GM21825 (cell line): ENCODE data around the gene GRIP2.

Source experiments
- ATAC-seq: cut with Tn5 transposase; IDR thresholded peaks from one replicate; pipeline ENCODE4 v1.9.1; 2021; ENCODE audit warnings: mild to moderate bottlenecking, moderate library complexity; ENCODE audit not compliant: unreplicated experiment

GRIP2 gene

DNA sequence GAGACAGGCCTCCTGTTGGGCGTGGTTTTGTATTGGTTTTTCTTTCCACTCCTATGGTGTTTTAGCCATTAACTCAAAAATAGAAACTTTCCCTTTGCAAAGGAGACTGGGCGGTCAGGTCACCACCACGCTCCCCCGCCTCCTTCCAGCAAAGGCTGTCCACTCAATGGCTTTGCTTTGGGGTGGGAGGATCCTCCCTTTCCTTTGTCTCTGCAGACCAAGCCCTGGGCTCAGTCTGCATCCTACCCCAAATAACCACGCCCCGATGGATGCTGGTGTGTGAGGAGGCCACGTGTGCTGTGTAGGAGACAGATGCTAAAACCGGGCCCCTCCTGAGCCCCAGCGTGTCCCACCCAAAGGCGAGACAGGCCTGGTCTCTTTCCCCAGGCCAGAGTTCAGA lies 68.5 kb downstream of the GRIP2 start:
- ATAC-seq: no peak

DNA sequence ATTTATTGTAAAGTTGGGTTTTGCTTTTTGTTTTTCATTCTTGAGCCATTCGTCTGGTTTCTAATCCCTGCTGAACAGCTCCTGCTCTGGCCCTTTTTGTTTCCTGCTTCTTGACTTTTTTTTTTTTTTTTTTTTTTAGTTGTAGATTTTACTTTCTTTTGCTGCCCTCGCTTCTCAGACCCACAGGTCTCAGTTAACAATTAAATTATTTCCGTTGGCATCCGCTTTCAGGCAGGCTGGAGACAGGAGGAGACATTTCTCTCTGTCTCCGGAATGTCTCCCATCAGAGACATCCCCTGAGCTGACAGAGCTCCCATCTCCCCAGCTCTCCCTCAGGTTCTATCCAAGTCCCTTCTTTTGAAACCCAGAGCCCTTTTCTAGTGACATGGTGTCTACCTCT lies 69.1 kb downstream of the GRIP2 start:
- no peak for ATAC-seq

DNA sequence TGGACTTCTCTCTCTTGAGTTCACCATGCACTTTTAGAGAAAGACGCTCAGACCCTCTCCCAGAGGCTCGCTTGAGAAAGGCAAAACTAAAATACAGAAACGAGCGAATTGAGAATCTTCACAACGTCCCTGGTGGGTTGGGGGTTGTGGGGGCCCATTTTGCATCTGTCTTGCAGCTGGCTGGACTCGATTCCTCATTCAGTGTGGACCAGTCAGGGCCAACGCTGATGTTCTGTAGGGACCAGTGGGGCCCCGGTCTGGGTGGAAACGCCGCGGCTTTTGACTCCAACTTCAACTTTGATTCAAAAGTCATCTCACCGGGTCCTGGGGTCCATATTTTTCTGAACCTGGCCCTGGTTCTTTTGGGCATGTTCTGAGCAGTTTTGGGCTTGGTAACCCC lies 69.7 kb downstream of the GRIP2 start:
- ATAC-seq: no peak

DNA sequence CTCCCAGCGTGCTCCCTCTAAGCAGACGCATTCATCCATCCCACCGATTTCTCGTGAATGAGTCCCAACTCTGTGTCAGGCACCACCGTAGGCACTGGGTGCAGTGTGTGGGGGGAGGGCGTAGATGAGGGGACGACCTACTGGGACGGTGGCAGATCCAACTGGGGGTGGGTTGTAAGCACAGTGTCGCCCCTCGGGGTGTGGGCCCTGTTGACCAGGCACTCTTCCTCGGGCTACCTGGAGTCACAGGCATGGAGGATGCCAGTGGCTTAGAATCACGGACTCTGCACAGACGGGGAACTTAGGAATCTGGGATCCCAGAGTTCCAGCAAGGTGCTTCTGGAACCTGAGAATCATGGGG lies 71.5 kb downstream of the GRIP2 start:
- no peak for ATAC-seq

DNA sequence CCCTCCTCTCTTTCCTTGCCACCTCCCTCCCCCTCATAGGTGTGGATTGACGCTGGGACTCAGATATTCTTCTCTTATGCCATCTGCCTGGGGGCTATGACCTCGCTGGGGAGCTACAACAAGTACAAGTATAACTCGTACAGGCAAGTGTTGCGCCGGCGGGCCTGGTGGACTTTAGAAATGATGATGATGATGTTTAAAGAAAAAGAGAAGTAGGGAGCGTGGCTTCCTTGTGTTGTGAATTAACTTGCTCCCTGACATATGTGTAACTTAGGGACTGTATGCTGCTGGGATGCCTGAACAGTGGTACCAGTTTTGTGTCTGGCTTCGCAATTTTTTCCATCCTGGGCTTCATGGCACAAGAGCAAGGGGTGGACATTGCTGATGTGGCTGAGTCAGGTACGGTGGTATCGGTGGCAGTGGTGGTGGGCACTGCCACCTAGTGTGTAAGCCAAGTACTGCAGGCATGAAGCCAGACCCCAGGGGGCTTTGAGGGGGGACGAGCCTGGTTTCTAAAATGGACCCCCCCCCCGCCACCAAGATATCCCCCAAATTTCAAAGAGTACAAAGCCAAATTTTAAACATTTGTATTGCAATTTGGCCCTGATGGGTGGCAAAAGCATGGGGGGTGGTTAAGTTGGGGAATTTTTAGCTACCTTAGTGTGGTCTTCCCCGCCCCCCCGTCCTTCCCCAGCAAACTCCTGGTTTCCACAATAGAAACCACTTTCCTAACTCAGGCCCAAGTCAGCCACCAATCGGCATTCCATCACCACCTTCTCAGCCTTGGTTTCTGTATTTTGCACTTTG lies 72.1 kb downstream of the GRIP2 start:
- ATAC-seq: no peak

DNA sequence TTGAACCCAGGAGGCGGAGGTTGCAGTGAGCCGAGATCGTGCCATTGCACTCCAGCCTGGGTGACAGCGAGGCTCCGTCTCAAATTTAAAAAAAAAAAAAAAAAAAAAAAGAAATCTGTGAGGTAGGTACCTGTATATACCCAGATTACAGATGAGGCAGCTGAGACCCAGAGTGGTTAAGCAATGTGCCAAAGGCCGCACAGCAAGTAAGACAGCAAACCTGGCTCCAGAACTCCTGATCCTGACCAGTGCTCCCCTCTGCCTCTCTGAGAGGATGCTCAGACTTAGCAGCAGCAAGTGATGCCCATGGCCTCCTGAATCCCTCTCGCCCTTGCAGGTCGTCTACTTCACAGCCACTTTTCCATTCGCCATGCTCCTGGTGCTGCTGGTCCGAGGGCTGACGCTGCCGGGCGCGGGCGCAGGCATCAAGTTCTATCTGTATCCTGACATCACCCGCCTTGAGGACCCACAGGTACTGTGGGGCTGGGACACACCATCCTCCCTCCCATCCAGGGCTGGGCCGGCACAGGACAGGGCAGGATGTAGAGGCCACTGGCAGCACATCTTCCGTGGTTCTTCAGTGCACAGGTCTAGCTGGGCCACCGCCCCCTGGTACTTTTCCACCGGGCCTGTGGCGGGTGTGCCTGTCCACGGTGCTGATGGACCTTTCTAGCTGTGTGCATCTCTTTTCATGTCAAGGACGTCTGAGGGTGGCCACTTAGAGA lies 73.8 kb downstream of the GRIP2 start:
- ATAC-seq: no peak

DNA sequence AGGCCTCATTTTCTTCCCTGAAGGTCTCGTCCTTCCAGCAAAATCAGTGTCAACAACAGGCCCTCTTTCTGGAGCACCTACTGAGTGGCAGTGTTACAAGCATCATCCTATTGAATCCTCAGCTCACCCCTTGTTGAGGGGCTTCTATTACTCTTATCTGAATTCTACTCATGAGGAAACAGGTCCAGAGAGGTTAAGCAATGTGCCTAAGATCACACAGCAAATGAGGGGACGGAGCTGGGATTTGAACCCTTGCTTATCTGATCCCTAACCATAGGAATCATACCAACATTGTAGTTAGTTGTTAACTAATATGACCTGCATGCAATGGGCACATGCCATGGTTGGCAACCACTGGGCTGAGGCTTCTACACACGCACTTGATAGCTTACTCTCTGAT lies 74.7 kb downstream of the GRIP2 start:
- ATAC-seq: no peak

DNA sequence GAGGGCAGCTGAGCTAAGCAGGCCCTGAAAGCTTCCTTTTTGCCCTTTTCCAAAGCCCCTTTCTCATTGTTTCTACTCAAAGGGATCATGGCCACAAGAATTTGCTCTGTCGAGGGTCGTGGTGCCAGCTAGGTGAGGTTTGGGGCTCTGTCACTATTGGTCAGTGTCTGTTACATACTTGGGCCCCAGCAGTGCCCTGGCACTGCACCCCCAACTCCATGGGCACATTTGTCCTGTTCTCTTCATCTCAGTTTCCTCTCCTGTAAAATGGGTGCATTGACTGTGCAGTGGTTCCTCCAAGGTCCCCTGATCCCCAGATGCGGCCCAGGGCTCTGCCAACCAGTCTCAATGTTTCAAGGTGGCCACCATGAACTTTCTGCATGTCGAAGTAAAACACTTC lies 75.6 kb downstream of the GRIP2 start:
- ATAC-seq: no peak

DNA sequence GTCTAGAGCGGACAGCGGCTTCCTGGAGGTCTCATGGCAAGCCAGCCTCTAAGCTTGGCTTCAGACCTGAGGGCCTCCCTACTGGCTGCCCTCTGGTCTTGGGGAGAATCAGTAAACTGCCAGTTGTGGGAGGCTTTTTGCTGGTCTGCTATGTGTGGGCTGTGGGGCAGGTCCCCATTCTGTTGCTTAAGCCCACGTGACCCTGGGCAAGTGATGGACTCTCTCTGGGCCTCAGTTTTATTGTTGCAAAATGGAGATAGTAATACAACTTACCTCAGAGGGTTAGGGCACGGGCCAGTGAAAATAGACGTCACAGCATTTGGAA lies 76.0 kb downstream of the GRIP2 start:
- ATAC-seq: no peak

DNA sequence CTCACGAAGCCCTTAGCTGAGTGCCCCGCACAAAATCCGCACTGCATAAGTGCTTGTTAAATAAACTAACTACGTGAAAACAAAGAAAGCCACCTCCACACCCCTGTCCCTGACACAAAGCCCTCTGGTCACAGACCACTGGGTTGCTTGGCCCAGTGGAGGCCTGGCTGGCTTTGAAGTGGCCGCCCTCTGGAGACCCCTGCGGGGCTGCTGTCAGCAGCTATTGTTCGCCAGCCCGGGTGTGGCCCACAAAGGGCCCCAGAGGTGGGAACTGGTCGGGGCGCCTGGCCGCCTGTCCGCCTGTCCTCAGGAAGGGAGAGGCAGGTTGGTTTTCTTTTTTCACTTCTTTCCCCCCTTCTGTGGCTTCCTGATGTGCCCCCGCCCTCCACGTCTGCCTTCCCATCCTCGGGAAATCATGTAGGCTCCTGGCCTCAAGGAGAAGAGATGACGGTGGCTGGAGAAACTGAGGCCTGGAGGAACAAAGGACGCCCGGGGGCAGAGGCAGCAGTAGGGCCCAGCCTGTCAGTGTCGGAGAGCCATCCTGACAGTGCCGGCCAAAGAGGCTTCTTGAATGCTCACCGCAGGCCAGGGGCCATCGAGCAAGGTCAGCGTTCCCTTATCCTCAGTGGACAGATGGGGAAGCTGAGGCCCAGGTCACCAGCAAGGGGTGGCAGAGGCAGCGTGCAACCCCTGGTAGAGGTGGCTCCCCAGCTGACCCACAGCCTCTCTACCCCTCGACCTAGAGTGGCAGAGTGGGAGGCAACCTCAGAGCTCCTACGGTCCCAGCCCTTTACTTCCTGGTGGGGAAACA lies 76.6 kb downstream of the GRIP2 start:
- ATAC-seq: no peak

DNA sequence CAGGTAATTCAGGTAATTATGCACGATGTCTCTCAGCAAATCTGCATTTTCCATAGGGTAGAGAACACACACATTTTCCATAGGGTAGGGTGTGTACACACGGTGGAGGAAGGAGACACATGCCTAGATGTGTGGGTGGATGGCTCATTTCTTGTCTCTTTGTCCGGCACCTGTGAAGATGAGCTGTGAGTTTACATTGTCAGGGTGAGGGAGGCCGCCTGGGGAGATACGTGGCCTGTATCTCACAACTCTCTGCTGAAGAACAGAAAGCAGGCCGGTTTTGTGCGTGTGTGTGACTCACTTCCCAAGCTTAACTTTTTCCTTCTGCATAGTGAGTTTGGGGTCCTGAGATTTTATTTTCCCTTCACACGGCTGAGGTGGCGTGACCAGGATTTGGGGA lies 77.4 kb downstream of the GRIP2 start:
- ATAC-seq: no peak

DNA sequence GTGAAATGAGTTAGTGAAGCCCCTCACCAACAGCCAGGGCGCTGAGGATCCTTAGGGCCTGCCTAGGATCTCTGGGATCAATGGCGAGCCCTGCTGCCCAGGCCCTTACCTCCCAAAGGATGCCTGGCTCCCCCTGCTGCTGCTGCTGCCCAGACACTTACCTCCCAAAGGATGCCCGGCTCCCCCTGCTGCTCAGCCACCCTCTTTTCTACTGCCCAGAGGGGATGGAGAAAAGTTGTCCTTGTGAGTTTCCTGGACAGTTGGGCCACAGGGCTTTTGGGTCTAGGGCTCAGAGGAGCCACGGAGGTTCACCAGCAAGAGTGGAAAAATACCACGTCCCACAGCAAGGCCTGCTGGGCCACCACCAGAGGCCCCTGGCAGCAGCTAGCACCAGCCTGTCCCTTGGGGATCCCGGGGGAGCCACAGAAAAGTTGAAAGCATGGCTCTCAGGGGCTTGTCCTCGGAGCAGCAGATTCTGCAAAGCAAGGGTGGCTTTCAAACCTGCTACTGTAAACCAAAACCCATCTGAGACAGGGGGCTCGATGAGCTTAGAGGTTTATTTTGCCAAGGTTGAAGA lies 78.3 kb downstream of the GRIP2 start:
- no peak for ATAC-seq

DNA sequence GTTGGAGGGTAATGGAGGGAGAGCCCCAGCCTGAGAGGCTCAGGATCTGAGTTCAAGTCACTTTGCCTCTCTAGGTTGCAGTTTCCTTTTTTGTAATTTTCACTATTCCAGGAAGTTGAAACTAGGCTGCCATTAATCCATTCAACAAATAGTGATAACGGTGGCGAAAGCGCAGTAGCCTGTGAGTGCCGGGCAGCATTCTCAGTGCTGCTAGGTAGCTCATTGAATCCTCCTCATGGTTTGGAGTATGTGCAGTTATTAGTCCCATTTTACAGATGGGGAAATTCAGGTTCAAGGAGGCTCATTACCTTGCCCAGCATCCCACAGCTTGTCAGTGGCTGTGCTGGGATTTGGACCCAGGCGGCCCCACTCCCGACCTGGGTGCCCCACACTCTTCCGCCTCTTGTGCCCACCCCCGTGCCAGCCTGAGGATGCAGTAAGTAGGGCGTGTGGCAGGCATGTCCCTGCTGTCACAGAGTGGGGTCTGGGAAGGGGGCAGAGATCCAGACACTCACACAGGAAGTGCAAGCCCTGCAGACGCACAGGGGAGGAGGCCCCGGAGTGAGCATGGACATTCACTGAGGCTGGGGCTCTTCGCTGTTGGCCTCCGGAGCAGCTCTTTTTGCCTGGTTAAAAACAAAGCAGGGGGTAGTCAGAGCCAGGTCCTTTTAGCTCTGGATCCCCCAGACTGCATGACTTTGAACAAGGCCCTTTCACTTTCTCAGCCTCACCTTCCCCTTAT lies 79.0 kb downstream of the GRIP2 start:
- ATAC-seq: no peak

DNA sequence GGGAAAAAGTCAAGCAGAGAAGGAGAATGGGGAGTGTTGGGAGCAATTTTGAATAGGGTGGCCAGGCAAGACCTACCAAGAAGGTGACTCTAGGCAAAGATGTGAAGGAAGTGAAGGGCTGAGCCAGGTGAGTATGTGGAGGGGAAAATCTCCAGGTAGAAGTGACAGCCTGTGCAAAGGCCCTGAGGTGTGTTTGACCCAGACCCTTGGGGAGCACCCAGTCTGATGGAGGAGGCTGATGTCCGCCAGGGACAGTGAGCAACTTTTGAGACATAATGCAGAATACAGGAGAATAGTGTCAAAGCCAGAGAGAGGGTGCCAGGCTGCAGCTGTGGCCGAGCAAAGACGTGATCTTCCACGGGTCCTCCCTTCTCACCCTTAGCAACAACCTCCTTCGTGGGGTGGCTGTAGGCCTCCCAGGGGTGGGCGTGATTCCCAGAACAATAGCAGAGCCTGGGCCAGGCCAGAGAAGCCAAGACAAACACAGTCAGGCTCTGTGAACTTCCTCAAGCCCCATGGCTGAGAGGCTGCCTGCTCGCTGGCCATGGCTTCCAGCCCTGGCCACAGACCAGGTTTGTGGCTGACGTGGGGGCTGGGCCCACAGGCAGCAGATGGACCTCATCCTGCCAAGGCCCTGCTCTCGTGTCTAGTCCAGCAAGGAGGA lies 79.7 kb downstream of the GRIP2 start:
- no peak for ATAC-seq

DNA sequence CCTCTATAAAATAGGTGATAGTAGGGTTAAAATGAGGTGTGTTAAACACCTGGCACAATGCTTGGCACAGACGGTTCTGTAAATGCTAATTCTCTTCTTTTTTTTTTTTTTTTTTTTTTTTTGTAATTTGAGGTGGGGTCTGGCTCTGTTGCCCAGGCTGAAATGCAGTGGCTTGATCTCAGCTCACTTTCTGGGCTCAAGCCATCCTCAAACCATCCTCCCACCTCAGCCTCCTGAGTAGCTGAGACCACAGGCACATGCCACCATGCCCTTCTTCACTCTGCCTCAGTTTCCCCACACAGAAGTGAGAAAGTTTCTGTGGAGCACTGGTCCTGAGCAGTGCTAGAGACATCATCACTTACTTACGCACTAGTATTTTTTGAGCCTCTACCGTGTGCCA lies 80.4 kb downstream of the GRIP2 start:
- ATAC-seq: no peak

DNA sequence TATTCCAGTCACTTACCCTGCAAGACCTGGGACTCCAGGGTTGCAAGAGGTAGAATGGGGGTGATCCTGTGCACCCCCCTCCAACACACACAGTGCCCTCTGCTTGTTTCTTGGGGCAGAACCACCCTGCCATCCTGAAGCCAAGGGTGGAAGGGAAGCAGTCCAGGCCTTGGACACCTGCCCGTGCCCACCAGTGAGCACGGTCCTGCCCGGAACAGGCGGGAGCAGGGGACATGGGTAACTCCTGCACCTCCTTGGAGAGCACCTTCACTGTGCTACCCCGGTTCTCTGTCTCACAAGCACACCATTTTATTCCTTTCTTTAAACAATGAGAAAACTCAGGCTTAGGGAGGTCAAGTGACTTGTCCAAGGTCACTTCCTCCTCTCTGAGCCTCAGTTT lies 80.8 kb downstream of the GRIP2 start:
- ATAC-seq: no peak

DNA sequence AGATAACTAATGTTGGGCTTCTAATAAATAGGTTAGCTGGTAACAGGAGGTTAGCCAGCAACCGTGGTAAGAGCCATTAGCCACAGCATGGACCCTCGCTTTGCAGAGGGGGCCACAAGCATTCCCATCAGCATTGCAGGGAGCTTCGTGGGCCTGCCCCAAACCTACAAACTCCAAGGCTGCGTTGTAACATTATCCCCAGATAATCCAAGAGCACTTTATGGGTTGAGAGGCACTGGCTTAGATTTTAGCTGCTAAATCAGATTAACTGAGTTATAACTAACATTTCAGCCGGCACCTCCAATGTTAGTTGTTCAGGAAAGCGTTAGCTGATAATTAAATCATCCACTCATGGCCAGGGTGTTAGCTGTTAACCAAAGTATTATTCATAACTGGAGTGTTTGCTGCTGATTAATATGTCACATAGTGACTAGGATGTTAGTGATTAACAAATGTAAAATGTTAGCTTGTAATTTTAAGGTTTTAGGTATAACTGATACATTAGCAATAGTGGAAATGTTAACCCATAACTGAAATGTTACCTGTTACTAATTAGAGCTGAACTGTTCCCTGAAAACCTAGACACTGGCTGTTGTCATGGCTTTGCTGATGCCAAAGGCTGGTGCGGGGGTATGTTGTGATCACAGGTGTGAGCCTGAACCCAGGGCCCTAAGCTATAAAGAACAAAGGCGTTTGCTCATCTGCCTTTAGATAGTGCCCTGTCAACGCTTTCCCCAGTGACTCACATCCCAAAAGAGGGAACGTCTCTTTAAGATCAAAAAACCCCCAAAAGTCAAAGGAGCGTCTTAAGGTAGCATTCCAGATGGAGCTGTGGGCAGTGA lies 81.5 kb downstream of the GRIP2 start:
- ATAC-seq: no peak

DNA sequence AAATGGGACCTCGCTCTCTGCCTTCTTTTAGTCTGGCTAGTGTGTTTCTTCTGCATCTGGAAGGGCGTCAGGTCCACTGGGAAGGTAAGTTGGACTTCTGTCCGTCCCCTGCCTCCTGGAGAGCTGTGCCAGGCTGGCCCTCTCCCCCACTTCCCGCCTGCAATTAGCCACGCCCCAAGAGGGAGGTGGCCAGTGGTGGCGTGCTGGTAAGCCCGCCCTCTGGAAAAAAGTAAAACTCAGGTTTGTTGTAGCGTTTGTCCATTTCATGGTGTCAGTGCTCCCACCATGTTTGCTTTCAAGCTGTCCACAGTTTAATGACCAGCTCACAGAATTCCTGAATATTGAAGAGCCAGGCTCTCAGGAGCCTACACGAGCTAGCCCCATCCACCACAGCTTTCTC lies 82.1 kb downstream of the GRIP2 start:
- ATAC-seq: no peak

DNA sequence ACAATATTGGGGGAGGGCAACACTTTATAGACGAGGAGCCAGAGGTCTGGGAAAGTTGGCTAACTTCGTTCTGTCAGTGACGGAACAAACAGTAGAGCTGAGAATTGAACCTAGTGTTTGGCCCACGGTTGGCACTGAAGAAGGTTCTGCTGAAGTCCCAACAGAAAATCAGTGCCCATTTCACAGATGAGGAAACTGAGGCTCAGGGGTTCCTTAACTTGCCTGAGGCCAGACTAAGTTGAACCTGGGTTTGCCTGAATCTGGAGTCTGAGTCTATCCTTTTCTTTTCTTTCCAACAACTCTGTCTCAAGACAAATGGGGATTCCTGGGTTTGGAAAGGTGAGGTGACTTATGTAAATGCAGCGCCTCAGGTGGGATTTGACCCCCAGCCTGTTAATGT lies 82.7 kb downstream of the GRIP2 start:
- no peak for ATAC-seq

DNA sequence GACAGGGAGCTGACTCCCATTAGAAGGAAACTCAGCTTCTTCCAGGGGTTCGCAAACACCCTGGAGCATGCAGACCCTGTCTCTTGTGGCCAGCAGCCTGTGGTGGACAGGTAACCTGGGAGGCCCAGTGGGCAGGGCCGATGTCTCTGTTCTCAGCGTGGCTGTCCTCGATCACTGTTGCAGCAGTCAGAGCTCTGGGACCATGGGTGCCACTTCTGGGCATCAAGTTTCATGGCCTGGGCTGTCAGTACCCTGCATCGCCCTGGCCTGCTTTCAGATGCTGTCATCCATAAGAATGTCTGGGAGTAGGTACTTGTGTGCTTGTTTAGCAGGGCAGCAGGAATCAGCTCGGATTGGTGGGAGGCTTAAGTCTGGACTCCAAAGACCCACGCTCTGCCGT lies 83.3 kb downstream of the GRIP2 start:
- no peak for ATAC-seq
